Hepatocyte (in vitro differentiated cells): ENCODE data around the gene CUZD1.

Experiments used
- CTCF ChIP-seq: fragments of 200-600 bp; sonication (generic); IDR thresholded peaks from 2 replicates; pipeline ENCODE4 v1.5.1; 2016; ENCODE audit warnings: antibody characterized with exemption, mild to moderate bottlenecking; ENCODE audit not compliant: poor library complexity
- EZH2 ChIP-seq: fragments of 200-600 bp; sonication (generic); IDR thresholded peaks from 2 replicates; pipeline ENCODE4 v1.6.1; 2016; ENCODE audit warnings: antibody characterized with exemption, mild to moderate bottlenecking, borderline replicate concordance

GRCh38 chr10:122838880-122839279 is 6.8 kb downstream of the CUZD1 start:
- no peak for TF ChIP-seq CTCF
- no peak for TF ChIP-seq EZH2
